Measurements from ENCODE around the gene TTYH2.
"Not testable (repeated sequence)": the region's sequence is repeated elsewhere in the genome, so short reads cannot be mapped to it uniquely, and the experiment has no call there.

The TTYH2 gene

GRCh38 chr17:74276051-74276476 is 62.7 kb downstream of the TTYH2 start:
- peak; percentile 74 for DNase-seq (ENCODE audit: low read depth)
- TF ChIP-seq CTCF (IDR thresholded peaks at IDR 0.05; ENCODE audit: low read length, missing control alignments) = no peak

DNA sequence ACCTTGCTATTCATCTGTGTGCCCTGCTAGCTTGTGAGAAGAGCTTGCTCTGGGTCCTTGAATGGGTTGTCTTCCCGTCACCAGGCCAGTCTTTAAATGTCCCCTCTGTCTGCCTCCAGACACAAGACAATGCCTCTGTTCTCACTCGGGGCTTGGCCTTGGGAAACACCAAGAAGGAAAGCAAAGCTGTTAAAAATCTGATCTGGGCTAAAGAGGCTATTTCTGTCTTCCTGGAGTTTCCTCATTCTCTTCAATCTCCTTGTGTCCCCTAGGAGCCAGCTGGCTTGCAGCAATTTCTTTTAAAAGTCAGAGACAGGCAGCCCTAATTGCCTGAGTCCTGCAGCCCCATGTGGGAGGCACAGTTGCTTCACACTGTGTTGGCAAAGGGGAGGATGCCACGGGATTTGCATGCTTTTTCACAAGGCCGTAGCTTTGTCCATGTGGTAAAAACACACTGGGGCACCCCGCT is 63.2 kb downstream of the TTYH2 start:
- TF ChIP-seq CTCF (IDR thresholded peaks at IDR 0.05; ENCODE audit: low read length, missing control alignments) = no peak
- H3K4me3 ChIP-seq (replicated peaks; ENCODE audit: low read depth, low read length) = no peak overlapping the region
- DNase-seq (ENCODE audit: low read depth) = peak; percentile 52

More at GRCh38 chr17:74276051-74276476, 62.7 kb downstream of the TTYH2 start:
- no peak overlapping the region for H3K4me3 ChIP-seq (replicated peaks; ENCODE audit: low read depth, low read length)

- H3K4me3 ChIP-seq (replicated peaks; ENCODE audit: low read depth, low read length) = no peak overlapping the region
These were observed 64.6 kb downstream of the TTYH2 start for GRCh38 chr17:74277935-74278334.

GRCh38 chr17:74279617-74280016 is 66.2 kb downstream of the TTYH2 start:
- not testable (repeated sequence) for DNase-seq (ENCODE audit: low read depth); H3K4me3 ChIP-seq (replicated peaks; ENCODE audit: low read depth, low read length)

More at GRCh38 chr17:74277935-74278334, 64.6 kb downstream of the TTYH2 start:
- TF ChIP-seq CTCF (IDR thresholded peaks at IDR 0.05; ENCODE audit: low read length, missing control alignments) = no peak
- DNase-seq (ENCODE audit: low read depth) = no peak

DNA sequence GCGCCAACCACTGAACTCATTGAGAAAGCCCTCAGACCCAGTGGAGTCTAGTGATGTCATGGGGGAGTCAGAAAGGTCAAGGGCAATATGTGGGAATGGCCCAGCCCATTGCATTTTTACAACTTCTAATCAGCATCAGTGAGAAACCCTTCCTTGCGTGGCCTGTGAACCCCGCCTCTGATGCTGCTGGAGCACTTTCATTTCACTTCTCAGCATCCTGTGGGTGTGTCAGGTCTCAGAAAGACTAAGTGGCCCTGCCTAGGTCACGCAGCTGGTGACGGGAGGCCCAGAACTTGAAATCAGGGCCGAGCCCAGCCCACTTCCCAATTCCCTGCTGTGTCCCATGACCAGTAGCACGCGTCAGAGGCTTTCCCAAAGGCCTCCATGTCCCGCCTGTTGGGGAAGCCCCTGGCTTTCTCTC is 66.7 kb downstream of the TTYH2 start:
- DNase-seq (ENCODE audit: low read depth) = no peak
- H3K4me3 ChIP-seq (replicated peaks; ENCODE audit: low read depth, low read length) = no peak overlapping the region
- no peak for TF ChIP-seq CTCF (IDR thresholded peaks at IDR 0.05; ENCODE audit: low read length, missing control alignments)

- no peak for TF ChIP-seq CTCF (IDR thresholded peaks at IDR 0.05; ENCODE audit: low read length, missing control alignments)
- no peak for DNase-seq (ENCODE audit: low read depth)
- H3K4me3 ChIP-seq (replicated peaks; ENCODE audit: low read depth, low read length) = no peak overlapping the region
These were observed 68.4 kb downstream of the TTYH2 start for GRCh38 chr17:74281799-74282198.

DNA sequence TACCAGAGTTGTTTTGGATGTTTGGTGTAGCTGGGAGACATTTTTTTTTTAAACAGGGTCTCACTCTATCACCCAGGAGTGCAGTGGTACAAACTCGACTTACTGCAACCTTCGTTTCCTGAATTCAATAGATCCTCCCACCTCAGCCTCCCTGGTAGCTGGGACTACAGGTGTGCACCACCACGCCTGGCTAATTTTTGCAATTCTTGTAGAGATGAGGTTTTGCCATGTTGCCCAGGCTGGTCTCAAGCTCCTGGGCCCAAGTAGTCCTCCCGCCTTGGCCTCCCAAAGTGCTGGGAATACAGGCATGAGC is 68.9 kb downstream of the TTYH2 start:
- not testable (repeated sequence) for DNase-seq (ENCODE audit: low read depth); H3K4me3 ChIP-seq (replicated peaks; ENCODE audit: low read depth, low read length)

GRCh38 chr17:74282587-74283370 is 69.4 kb downstream of the TTYH2 start:
- no peak overlapping the region for H3K4me3 ChIP-seq (replicated peaks; ENCODE audit: low read depth, low read length)
- DNase-seq (ENCODE audit: low read depth) = no peak
- TF ChIP-seq CTCF (IDR thresholded peaks at IDR 0.05; ENCODE audit: low read length, missing control alignments) = no peak

Data from fibroblast of pulmonary artery (primary cell).